Gastrocnemius medialis (tissue), 4 donors: ENCODE data around the gene CMIP.

Experiments used
- POLR2A ChIP-seq, 2 donors: fragments of 450-650 bp; IDR thresholded peaks; one replicate each; pipeline ENCODE4 v1.6.1; 2017; ENCODE audit warnings: antibody characterized with exemption in 2 of 2, mild to moderate bottlenecking in 2 of 2, moderate library complexity in 2 of 2
- TF ChIP-seq, protein P1 (sequence below), 5 experiments: fragments of 450-650 bp in 3 of 5; fragments of 200-600 bp in 2 of 5; sonication (generic) in 2 of 5; IDR thresholded peaks in 4 of 5; conservative IDR thresholded peaks in 1 of 5; 1 replicate in 4 of 5; 2 replicates in 1 of 5; pipeline ENCODE4 v1.5.1; 2016 to 2019; ENCODE audit warnings: antibody characterized with exemption in 5 of 5, mild to moderate bottlenecking in 3 of 5, moderate library complexity in 3 of 5

DNA sequence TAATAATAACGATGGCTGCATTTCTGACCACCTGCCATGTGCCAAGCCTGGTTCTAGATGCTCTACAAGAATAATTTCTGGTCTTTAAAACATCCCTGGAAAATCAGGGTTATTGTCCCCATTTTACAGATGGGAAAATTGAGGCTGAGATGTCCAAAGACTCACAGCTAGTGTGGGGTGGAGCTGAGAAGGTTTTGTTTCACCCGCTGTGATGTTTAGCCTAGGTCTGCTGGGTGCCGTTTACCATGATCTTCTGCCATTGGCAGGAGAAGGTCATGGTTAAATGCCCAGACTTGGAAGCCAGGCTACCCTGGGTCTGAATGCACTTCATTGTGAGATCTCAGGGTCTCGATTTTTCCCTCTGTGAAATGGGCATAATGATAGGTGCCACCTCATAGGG, 175.4 kb downstream of the CMIP start:
- TF ChIP-seq, protein P1, sequence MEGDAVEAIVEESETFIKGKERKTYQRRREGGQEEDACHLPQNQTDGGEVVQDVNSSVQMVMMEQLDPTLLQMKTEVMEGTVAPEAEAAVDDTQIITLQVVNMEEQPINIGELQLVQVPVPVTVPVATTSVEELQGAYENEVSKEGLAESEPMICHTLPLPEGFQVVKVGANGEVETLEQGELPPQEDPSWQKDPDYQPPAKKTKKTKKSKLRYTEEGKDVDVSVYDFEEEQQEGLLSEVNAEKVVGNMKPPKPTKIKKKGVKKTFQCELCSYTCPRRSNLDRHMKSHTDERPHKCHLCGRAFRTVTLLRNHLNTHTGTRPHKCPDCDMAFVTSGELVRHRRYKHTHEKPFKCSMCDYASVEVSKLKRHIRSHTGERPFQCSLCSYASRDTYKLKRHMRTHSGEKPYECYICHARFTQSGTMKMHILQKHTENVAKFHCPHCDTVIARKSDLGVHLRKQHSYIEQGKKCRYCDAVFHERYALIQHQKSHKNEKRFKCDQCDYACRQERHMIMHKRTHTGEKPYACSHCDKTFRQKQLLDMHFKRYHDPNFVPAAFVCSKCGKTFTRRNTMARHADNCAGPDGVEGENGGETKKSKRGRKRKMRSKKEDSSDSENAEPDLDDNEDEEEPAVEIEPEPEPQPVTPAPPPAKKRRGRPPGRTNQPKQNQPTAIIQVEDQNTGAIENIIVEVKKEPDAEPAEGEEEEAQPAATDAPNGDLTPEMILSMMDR (IDR thresholded peaks at IDR 0.05 in 4 of 5, conservative IDR thresholded peaks at IDR 0.05 in 1 of 5): no peak
- TF ChIP-seq POLR2A (IDR thresholded peaks at IDR 0.05): no peak
